C4-2B (cell line): ENCODE results near the gene TLDC2.
"Not testable (repeated sequence)": the region's sequence is repeated elsewhere in the genome, so short reads cannot be mapped to it uniquely, and the experiment has no call there.

Source experiments
- H3K27ac ChIP-seq: fragments of 450-650 bp; 2 replicates; pipeline ENCODE4 v1.5.1; 2017
- CTCF ChIP-seq: fragments of 450-650 bp; conservative IDR thresholded peaks from 2 replicates; pipeline ENCODE4 v1.5.1; 2017; ENCODE audit warnings: mild to moderate bottlenecking
- ZFX ChIP-seq: fragments of 450-650 bp; IDR thresholded peaks from 2 replicates; pipeline ENCODE4 v1.6.1; 2017

Gene TLDC2

DNA sequence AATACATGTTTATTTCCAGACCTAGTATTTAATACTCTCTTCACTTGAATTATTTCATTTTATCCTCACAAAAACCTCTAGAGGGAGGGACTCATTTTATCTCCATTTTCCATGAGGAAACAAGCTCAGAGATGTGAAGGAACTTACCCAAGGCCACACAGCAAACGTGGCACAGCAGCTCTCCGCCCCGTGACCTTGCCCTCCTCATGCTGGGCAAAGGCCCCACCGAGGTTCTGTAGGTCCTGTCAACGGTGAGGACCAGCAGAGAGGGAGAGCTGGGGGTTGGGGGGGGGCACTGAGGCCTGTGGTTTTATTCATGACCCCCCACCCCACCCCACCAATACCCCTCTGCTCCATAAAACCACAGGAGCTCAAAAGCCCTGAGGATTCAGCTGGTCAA is 40.9 kb upstream of the TLDC2 start:
- TF ChIP-seq CTCF (no peak), ZFX (no peak)

GRCh38 chr20:36835453-36836198 is 40.3 kb upstream of the TLDC2 start:
- no peak overlapping the region for H3K27ac ChIP-seq
- TF ChIP-seq ZFX (no peak), CTCF (no peak)

More for the DNA sequence above, 40.9 kb upstream of the TLDC2 start:
- no peak overlapping the region for H3K27ac ChIP-seq

- no peak for TF ChIP-seq CTCF
- no peak for TF ChIP-seq ZFX
- H3K27ac ChIP-seq: no peak overlapping the region
Measured at GRCh38 chr20:36836591-36837269, 39.2 kb upstream of the TLDC2 start.

GRCh38 chr20:36838376-36838775 is 37.6 kb upstream of the TLDC2 start:
- not testable (repeated sequence) for H3K27ac ChIP-seq

GRCh38 chr20:36839150-36839549 is 36.8 kb upstream of the TLDC2 start:
- no peak for TF ChIP-seq ZFX
- no peak for TF ChIP-seq CTCF
- H3K27ac ChIP-seq: no peak overlapping the region

- H3K27ac ChIP-seq: not testable (repeated sequence)
Measured at GRCh38 chr20:36841030-36841429, 34.9 kb upstream of the TLDC2 start.

DNA sequence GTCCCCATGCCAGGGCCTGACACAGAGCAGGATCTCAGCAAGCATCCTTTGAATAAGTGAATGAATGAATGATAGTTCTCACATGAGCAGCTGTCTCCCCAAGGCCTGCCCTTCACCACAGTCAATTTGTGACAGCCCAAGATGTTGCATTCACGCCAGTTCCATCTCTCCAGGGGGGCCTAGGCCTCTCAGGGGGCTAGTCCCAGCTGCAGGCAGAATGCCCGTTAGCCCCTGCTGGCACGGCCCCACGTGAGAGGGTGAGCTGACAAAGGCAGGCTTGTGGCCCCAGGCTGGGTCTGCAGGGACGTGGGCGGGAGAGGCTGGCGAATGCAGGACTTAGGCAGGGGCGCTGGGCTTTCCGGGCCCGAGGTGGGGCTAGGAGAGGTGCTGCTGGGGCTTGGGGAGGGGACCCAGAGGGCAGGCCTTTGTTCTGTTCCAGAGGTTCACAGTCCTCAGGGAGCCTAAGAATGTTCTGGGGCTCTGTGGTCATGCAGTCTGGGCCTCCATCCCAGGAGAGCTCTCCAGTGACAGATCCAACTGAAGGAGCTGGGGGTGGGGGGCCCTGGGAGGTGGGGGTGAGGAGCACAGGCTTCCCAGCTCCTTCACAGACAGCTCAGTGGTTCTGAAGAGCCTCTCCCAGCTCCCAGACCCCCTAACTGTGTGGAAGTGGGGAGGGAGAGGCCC is 30.5 kb upstream of the TLDC2 start:
- TF ChIP-seq CTCF (no peak), ZFX (no peak)
- H3K27ac ChIP-seq: no peak overlapping the region

- no peak overlapping the region for H3K27ac ChIP-seq
- no peak for TF ChIP-seq ZFX
- no peak for TF ChIP-seq CTCF
Measured at GRCh38 chr20:36847009-36847709, 28.8 kb upstream of the TLDC2 start.
